Measurements from ENCODE around the gene NCOA6.

Gene NCOA6

DNA sequence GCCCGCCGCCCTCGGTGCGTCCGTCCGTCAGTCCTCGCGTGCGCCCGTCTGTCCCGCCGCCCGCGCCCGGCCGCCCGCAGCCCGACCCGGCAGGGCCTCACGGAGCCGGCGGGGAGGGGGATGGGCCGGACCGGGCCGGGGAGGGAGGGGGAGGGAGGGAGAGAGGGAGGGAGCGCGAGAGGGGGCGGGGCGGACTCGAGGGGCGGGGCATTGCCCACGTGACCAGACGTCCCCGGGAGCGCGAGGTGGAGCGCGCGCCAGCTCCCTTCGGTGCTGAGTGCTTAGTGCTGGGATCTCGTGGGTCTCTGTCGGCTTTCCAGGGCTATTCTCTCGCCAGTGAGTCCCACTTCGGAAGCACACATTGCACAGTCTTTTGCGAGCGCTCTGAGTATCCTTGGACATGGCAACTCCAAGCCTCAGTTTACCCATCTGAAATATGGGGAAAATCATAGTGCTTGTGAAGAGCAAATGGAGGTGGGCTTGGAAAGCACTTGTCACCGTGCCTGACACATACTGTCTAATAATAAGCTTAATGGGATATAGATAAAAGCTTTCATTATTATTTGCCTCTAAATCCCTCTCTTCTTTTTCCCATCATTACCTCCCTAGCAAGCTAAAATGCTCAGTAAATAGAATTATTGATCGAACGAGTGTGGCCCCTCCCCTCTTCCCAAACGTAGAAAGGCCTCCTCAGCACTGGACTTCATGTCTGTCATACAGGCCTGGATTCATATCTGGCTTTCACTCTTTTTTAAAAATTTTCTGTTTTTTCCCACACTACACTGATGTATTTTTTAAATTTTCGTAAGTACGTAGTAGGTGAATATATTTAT lies at the start of gene NCOA6:
TSS of gene NCOA6 (minus strand) at position 122 of the 833 bp plus-strand sequence. CDS start 43,296 bp downstream, outside the sequence.
- peak; percentile 77 for DNase-seq

DNA sequence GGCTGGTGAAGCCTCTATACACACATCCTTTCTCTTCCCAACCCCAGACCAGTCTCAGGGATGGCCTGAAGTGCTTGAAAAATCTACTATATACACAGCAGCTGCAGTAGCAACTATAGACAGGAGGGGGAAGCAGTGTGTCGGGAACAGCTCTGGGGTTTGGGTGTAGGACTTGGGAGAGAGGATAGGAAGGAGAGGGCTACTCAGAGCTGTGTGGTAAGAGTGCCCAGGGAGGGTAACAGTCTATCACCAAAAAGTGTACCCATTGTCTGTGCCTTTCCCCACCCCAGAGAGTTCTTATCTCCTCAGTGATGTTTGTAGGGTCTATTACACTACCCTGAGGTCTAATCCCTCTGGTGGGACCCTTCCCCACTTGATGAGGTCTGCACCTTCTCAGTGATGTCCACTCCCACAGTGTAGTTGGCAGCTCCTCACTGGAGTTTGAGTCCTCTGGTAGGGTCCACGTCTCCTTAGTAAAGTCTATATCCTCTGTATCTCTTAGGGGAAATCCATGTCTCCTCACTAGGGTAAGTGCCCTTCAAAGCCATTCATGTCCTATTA lies 48.7 kb upstream of the NCOA6 start:
- DNase-seq, result peak; percentile 16

DNA sequence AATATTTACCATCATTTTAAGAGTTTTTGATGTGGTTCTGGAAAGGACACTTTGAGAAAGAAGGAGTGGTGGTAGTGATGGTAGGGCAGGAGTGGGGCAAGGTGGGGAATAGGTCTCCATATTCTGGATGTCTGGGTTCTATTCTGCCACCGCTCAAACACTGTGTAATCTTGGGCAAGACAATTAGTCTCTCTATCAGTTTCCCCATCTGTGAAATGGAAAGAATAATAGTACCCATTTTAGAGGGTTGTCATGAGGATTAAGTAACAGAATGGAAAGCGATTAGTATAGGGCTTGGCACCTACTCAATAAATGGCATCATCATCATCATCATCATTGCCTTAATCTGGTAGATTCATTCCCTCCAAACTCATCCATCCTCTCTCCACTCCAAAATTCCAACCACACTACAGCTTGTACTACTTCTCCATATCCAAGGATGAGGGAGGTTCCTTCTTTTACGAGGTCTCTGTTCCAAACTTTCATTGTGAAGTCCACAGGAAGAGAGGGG lies 48.2 kb upstream of the NCOA6 start:
- DNase-seq, result no peak

- DNase-seq, result peak; percentile 85
Observed at GRCh38 chr20:34872622-34873224, 47.3 kb upstream of the NCOA6 start, which contains the start of gene GGT7. Gene GGT7 (minus strand): TSS chr20:34872856. CDS start chr20:34872815, 41 bp downstream.

DNA sequence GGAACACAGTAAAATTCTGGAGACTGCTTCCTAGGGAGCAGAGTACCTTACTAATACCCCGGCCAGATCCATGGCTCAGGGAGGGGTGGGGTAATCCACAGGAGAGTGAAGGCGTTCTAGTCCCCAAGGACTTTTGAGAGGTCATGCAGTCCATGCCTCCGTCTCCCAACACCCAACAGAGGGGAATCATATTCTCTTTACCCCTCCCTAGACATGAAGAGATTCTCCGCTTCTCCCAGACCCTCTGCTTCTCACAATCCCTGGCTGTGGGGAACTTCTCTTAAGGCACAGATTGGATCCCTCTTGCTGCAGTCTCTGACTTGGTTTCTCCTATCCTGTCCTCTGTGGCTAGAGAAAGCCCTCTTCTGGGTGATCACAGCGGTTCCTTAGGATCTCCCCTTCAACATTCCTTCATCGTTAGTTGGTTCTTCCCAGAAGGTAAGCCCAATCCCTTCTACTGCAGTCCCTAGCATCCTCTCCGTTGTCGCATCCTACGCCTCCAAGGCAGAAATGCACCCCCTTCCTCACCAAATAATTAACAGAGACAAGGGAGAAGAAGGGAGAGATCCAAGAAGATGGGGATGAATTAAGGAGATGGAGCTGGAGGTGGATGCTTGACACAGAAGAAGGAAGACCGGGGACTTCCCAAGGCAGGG lies 46.6 kb upstream of the NCOA6 start:
- no peak for DNase-seq

DNA sequence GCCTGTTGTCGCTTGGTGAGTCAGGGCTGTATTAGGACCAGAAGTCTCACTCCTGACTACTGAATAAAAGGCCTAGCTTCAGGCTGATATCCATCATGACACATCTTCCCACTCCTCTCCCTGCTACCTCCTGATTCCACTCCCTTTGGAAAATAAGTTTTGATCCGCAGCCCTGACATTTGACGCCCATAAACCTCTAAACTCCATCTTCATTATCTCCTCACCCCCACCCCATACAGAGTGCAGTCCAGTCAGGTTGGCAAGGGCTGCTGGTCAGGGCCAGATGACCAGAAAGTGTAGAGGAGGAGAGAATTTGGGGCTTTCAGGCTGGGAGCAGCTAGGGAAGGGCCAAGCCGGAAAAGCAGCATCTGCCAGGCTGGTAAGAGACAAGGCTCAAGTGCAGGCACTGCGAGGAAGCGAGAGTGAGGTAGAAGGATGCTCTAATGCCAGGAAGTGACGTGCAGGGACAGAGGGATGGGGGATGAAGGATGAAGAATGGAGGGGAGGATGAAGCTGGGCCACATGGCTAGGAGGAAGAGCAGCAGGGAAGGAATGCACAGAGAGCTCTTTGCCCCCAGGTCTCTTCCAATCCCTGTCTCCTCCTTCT lies 46.0 kb upstream of the NCOA6 start:
- no peak for DNase-seq

DNA sequence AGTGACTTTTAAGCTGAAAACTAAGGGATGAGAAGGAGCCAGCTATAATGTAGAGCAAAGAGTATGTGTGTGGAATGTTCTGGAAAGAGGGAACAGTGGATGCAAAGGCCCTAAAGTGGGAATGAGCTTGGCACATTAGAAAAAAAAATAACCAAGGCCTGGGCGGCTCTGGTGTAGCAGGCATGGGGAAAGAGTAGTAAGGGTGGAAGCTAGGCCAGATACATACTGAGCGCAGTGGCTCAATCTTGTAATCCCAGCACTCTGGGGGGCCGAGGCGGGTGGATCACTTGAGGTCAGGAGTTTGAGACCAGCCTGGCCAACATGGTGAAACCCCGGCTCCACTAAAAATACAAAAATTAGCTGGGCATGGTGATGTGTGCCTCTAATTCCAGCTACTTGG lies 38.8 kb upstream of the NCOA6 start:
- DNase-seq, result no peak

GRCh38 chr20:34863421-34863965 lies 38.0 kb upstream of the NCOA6 start:
- no peak for DNase-seq

- DNase-seq, result no peak
Observed at GRCh38 chr20:34862724-34863123, 37.3 kb upstream of the NCOA6 start.

- no peak for DNase-seq
Observed at GRCh38 chr20:34861386-34862084, 36.1 kb upstream of the NCOA6 start.

- no peak for DNase-seq
Observed at GRCh38 chr20:34859826-34860545, 34.5 kb upstream of the NCOA6 start.

DNA sequence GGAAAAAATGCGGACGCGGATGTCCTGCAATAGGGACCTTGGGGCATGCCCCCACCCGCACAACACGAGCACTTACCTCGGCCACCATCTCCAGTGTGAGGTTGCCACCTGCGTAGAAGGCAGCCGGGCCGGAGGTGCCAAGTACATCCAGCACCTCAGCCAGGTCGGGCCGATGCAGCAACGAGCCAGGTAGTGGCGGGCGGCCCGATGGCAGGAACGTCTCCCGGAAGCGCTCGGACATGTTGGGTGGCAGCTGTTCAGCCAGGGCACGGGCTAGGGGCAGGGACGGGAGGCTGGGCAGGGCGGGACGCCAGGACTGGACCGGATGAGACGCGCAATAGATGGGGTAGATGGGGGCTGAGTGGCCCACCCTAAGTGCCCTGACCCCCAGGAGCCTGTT lies 33.9 kb upstream of the NCOA6 start:
- no peak for DNase-seq

DNA sequence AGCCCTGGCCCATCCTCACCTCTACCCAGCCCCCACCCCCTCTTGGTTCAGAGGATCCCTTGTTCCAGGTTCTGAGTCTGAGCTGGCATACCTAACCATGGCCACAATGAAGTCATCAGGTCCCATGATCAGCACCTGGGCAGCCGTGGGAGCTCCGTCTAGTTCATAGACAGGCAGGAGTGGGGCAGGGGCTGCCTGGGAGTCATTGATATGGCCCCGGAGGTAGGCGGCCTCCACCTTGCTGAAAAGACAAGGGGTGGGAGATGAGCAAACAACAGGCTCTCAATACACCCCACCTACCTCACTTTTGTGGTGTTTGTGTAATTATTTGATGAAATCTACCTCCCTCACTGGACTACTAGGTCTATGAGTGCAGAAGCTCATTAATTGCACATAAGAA lies 26.8 kb upstream of the NCOA6 start:
- no peak for DNase-seq

DNA sequence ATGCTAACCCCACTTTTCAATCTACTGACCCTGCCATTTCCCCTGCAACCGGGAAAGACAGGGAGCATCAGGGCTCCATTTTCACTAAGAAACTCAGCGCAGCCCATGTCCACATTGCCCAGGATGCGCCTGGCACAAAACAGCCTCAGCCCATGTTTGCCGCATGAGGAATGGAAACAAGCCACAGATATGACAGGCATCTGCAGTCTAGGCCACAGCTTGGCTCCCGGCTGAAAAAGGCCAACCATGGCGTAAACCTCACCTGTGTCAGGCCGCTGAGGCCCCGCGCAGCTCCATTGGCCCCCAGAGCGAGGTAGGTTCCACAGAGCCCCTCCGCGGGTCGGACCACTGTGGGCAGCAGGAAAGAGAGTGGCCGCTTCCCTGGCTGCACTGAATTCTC lies 25.5 kb upstream of the NCOA6 start:
- DNase-seq, result no peak

DNA sequence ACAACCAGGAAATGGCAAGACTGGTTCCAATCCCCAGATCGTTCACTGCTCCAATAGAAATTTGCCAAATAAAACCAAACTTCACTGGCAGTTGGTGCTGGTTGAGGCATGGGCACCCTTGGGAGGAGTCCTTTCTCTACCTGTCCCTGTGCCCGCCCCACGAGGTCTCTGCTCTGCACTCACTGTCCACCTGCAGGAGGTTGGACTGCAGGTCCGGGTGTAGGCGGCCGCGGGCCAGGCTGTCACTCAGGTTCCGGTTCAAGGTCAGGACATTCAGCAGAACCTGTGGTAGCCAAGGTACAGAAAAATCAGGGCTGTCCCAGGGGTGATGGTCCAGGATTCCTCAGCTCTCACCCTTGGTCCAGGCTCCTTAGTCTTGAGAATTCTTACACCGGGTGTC lies 24.3 kb upstream of the NCOA6 start:
- no peak for DNase-seq

DNA sequence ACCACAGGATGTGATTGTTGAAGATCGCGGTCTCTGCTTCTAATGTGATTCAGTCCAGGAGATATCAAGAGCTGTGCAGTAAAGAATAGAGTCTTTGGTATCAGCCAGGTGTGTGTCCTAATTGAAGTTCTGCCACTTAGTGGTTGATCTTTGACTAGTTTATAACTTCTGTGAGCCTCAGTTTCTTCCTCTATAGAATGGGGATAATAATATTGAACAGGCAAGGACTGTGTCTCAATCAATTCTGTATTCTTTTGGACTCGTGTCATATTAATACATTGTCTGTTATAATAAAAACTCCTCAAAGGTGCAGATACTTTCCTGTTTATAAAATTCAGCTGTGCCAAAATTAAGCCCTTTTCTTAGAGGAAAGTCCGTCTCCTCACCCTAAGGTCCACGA lies 23.1 kb upstream of the NCOA6 start:
- DNase-seq, result no peak

GRCh38 chr20:34843421-34843820 lies 18.0 kb upstream of the NCOA6 start:
- no peak for DNase-seq

DNA sequence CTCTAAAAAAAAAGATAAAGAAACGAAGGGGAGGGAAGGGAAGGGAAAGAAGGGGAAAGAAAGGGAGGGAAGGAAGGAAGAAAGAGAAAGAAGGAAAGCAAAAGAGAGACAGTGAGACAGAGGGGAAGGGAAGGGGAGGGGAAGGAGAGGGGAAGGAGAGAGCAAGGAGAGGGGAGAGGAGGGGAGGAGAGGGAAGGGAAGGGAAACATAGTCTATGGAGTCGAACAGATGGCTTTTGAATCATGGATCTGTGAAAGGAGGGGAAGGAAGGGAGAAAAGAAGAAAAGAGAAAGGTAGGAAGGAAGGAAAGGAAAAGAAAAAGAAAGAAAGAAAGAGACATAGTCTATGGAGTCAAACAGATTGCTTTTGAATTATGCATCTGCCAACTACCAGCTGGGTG lies 16.7 kb upstream of the NCOA6 start:
- no peak for DNase-seq

DNA sequence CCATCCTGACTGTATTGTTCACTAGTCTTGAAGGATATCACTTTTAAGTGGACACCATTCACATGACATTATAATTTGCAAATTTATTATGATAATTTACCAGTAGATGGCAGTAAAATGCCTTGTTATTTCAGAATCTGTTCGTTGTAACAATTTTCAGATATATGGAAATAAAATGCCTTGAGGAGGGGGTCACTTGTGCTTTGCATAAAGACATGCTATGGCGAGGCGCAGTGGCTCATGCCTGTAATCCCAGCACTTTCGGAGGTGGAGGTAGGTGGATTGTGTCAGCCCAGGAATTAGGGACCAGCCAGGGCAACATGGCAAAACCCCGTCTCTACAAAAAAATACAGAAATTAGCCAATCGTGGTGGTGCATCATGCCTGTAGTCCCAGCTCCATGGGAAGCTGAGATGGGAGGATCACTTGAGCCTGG lies 9.0 kb upstream of the NCOA6 start:
- no peak for DNase-seq

GRCh38 chr20:34831936-34832335 lies 6.5 kb upstream of the NCOA6 start:
- DNase-seq, result no peak

DNA sequence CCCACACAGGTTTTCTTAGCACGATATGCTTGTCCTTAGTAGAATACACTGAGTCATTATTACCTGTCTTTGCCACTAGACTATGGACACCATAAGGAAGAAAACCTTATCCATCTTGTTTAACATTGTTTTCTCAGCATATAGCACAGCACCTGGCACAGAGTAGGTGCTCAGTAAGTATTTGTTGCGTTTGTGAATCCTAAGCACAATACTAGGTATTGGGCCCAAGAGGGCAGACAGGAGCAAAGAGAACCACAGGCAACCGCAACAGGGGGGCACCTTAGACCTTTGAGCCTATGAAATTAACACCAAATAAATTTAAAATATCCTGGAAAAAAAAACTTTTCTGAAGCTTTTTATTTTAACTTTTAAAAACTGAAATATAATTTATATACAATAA lies 3.7 kb upstream of the NCOA6 start:
- no peak for DNase-seq
